Cerebellar cortex (tissue), 1 donor: Measurements from ENCODE around the gene MAGEC3.
"Not testable (repeated sequence)": the region's sequence is repeated elsewhere in the genome, so short reads cannot be mapped to it uniquely, and the experiment has no call there.

Experiments
- DNase-seq: peaks from one replicate; pipeline ENCODE4 v3.0.0-alpha.2; 2015; ENCODE audit warnings: low spot score

MAGEC3 gene, protein sequence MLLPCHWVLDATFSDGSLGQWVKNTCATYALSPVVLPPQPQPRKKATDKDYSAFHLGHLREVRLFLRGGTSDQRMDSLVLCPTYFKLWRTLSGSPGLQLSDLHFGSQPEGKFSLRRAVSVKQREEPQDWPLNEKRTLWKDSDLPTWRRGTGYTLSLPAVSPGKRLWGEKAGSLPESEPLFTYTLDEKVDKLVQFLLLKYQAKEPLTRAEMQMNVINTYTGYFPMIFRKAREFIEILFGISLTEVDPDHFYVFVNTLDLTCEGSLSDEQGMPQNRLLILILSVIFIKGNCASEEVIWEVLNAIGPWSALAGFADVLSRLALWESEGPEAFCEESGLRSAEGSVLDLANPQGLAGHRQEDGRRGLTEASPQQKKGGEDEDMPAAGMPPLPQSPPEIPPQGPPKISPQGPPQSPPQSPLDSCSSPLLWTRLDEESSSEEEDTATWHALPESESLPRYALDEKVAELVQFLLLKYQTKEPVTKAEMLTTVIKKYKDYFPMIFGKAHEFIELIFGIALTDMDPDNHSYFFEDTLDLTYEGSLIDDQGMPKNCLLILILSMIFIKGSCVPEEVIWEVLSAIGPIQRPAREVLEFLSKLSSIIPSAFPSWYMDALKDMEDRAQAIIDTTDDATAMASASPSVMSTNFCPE

DNA sequence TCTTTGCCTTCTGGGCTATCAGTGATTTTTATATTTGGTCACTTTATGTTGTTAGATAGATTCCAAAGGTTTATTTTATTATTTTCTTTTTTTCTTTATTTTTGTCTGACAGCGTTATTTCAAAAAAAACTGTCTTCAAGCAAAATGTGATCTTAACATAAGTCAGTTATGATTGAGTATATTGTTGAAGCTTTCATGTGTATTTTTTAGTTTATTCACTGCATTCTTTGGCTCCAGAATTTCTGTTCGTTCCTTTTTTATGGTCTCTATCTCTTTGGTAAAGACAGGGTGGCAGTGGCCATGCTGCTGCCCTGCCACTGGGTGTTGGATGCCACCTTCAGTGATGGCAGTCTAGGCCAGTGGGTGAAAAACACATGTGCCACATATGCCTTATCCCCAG, at the start of gene MAGEC3:
TSS of gene MAGEC3 (plus strand) at position 301 of the 400 bp plus-strand sequence. CDS start at position 301, 0 bp downstream.
- no peak for DNase-seq

DNA sequence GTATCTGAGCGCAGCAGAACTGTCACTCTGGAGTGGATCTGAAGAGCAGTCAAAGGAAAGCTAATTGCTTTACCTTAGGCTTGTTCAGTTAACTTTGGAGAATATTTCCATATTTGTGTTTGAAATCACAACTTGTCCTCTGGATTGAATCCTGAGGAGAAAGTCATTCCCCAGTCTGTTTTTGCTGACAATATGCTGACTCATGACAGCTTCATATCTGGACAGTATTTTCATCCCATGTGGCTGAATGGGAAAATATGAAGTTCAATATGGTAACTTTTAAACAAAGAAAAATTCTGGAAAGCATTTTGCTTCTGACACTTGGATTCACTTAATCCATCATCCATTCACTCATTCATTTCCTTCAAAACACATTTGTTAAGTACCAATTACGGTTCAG, 46.3 kb upstream of the MAGEC3 start:
- no peak for DNase-seq

DNA sequence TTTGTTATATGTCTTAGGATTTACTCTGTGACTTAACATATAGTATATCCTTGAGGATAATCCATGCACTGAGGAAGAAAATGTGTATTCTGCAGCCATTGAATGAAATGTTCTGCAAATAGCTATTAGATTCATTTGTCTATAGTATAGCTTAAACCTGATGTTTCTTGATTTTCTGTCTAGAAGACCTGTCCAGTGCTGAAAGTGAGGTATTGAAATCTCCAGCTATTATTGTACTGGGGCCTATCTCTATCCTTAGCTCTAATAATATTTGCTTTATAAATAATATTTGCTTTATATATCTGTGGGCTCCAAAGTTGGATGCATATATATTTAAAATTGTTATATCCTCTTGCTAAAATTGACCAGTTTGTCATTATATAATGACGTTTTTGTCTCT, 26.7 kb upstream of the MAGEC3 start:
- DNase-seq: no peak

DNA sequence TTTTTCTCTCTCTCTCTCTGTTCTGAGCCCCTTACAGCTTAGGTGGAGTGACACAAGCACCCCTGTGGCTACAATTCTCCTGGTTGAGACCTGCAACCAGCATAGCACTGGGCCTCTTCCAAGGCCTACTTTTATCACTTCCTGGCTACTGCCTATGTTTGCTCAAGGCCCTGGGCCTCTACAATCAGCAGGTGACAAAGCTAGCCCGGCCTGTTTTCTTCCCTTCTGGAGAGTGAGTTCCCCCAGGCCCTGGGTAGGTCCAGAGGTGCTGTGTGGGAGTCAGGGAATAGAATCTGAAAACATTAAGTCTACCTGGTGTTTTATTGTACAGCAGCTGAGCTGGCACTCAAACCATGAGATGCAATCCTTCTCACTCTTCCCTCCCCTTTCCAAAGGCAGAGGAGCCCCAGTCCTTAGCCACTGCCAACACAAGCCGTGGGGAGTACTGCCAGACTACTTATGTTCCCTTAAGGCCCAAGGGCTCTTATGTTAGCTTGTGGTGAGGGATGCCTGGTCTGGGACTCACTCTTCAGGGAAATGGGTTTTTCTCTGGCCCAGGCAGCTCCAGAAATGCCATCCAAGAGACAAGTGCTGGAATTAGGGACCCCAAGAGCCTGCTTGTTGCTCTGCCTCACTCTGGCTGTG, 23.8 kb upstream of the MAGEC3 start:
- DNase-seq: no peak

DNA sequence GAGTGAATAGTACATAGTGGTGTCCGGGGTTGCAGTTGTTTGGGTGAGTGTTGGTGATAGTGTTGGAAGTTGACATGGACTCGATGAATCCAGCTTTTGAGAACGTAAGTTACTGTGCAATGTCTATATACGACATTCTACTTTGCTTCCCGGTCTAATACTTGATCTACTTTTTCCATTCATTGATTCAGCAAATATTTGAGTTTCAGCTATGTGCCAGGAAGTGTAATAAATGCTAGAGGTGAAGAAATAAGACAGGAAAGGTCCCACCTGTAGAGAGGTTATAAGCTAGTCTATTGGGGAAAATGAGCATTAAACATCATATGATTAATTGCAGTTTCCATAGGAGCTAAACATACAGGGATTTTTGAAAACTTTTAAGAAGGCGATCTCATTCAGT, 22.2 kb upstream of the MAGEC3 start:
- DNase-seq: no peak

DNA sequence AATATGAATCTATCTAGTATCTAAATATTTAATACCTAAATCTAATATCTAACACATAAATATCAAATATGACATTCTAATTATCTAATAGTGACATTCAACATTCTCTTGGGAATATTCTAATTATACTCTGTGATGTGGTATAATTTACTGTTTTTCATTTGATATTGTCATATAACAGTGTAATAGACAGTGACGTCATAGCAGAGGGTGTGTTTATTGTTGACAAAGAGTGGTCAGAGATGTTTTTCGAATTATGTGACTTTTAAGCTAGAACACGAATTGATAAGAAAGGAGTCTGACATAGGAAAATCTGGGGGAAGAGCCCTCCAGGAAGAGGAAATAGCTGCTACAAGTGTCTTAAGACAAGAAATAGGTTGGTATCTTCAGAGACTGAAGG, 5.9 kb upstream of the MAGEC3 start:
- no peak for DNase-seq

DNA sequence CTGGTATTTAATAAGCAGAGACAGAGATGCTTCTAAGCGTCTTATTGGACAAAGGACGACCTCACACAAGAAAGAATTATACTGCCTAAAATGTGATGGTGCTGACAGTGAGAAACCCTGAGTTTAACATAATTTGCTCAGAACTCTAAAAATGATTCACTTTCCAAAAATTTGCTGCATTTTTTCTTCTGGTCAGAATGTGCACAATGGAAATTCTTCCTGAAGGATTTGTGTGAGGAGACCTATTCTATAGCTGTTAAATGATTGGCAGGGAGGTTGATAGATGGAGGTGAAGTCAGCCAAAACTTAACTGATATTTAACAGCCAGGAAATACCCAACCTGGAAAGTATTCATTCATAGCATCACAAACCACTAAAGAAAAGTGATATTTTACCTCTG, 1.7 kb downstream of the MAGEC3 start:
- DNase-seq: no peak

DNA sequence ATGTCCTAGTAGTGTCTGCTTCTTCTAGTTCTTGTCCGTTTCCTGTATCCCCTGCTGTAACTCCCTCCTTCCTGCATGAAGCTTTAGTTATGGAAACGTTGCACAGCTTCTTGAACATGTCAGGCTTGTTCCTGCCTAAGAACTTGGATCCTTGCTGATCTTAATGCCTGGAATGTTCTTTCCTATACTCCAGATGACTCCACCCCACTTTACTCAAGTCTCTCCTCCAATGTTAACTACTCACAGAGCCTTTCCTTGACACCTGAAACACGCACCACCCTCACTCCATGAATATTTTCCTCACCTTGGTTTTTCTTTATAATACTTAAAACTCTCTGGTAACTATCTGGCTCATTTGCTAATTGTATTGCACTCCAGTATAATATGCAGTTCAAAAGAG, 19.4 kb downstream of the MAGEC3 start:
- no peak for DNase-seq

DNA sequence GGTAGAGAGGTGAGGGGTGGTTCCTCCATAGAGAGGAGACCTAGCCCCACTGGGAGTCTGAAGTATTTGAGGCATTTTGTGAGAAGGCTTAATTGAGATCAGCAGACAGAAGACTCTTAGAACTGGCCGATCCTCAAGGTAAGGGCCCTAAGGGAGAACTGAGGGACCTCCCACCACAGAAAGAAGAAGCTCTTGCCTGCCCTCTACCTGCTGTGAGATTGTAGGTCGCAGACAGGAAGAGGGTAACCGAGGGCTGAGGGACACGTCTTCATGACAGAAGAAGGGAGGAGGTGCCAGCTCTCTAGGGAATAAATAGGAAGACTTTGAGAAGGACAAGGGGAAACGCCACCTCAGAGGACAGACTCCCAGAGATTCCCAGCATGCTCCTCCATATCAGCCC, 41.5 kb downstream of the MAGEC3 start:
- DNase-seq: no peak

DNA sequence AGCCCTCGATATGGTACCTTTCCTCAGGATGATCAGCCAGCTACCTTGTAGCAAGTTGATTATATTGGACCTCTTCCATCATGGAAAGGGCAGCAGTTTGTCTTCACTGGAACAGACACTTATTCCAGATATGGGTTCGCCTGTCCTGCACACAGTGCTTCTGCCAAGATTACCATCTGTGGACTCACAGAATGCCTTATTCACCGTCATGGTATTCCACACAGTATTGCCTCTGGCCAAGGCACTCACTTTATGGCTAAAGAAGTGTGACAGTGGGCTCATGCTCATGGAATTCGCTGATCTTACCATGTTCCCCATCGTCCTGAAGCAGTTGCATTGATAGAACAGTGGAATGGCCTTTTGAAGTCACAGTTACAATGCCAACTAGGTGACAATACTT, 50.7 kb downstream of the MAGEC3 start:
- not testable (repeated sequence) for DNase-seq

DNA sequence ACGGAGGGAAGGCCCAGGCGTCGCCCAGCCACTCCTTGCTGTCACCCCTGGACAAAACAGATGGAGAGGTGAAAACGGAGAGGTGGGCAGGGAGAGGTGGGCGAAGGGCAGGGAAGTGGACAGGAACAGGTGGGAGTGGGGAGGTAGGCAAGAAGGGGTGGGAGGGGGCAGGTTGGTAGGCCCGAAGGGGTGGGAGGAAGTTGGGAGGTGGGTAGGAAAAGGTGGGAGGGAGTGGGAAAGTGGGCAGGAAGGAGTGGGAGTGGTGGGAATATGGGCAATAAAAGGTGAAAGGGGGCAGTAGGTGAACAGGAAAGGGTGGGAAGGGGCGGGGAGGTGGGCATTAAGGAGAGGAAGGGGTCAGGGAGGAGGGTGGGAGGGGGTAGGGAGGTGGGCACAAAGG, 56.6 kb downstream of the MAGEC3 start:
- DNase-seq: no peak

DNA sequence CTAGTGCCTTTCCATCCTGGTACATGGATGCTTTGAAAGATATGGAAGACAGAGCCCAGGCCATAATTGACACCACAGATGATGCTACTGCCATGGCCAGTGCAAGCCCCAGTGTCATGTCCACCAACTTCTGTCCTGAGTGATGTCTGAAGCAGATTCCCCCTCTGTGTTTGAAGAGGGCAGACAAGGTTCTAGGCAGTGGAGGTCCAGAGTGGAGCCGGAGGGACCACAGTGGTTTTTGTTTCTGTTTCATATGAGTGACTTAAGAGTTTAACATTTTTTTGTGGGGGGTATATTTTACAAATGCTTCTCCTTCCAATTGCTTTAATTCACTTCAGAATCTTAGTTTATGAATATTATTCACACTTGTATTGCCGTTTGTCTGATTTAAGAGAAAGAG, 59.6 kb downstream of the MAGEC3 start:
- no peak for DNase-seq

DNA sequence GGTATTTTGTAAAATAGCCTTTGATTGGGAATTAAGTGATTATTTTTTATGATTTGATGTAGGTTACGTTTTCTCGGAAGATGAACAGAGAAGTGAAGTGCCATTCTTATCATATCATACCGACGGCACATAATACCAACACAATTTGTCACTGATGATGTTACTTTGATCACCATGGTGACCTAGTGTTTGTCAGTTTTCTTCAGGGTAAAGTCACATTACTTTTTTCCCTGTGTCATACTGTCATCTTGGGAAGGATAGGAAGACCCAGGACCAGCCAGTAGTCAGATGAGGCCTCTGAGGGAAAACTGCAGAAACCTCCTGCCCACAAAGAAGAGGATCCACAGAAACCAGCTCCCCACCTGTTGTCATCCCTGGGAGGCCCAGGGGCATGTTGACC, 64.2 kb downstream of the MAGEC3 start:
- no peak for DNase-seq

DNA sequence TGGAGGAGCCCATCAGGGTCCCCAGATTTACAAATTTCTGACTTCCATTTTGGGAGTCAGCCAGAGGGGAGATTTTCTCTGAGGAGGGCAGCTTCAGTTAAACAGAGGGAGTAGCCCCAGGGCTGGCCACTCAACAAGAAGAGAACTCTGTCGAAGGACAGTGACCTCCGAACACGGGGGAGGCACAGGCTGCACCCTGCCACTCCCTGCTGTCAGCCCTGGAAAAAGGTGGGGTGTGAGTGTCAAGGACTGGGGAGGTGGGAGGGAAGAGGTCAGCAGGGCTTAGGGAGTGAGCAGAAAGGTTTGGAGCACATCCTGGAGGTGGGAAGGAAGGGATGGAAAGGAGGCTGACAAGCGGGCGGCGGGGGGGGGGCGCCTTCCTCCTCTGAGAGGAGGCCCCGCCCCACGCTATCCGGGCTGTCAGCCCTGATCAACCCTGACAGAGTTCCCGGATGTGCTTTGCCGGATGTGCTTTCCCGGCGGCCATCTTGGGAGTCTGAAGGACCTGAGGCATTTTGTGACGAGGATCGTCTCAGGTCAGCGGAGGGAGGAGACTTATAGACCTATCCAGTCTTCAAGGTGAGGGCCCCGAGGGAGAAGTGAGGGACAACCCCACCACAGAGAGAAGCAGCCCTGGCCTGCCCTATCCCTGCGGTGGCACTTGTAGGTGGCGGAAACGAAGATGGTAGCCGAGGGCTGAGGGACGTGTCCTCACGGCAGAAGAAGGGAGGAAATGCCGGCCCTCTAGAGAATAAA, 65.5 kb downstream of the MAGEC3 start, which contains the start of gene MAGEC1:
TSS of gene MAGEC1 (plus strand) at position 495 of the 756 bp plus-strand sequence. CDS start 1,179 bp downstream, outside the sequence.
- no peak for DNase-seq

DNA sequence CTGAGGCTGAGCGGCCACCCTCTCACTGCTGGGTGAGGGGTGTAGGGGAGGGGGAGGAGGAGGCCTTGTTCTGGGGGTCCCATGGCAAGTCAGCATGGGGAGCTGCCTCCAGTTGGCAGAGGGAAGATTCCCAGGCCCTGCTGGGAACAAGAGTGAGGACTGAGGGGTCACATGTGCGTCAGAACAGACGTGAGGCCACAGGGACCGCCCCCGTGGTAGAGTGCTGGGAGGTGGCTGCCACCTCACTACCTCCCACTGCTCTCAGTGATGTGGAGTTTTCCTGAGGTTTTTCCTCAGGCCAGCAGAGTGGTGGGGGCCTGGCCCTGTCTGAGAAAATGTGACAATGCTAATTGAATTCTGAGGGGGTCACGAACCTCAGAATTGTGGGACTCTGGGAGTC, 66.1 kb downstream of the MAGEC3 start:
- DNase-seq: no peak

DNA sequence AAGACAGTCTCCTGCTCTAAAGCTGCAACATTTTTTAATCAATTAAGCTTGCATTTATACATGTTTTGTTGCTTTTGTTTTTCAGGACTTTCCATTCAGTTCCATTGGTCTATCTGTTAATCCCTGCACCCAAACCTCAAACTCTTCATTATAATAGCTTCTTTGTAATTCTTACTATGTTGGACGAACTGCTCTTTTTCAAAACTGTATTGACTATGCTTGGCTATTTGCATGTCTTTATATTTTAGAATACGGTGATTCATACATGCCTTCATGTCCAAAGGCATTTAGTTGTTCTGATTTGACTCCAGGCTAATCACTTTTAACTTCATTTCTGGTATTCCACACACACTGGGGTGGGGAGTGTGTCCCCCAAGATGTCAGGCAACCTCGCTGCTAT, 79.7 kb downstream of the MAGEC3 start:
- no peak for DNase-seq

DNA sequence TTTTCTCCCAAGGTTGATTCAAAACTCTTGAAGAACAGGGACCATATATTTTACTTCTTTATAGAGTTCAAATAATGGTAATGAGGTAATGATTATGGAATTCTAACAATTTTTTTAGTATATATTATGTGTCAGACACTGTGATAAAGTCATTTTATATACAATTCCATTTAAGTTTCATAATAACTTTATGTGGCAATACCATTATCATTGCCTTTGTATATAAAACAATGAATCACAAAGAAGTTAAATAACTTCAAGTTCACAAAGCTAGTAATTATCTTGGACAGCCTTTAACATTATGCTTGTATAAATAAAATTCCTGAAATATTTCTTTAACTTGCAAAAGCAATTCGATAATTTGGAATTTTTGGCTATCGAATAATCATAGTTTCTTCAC, 86.2 kb downstream of the MAGEC3 start:
- no peak for DNase-seq

DNA sequence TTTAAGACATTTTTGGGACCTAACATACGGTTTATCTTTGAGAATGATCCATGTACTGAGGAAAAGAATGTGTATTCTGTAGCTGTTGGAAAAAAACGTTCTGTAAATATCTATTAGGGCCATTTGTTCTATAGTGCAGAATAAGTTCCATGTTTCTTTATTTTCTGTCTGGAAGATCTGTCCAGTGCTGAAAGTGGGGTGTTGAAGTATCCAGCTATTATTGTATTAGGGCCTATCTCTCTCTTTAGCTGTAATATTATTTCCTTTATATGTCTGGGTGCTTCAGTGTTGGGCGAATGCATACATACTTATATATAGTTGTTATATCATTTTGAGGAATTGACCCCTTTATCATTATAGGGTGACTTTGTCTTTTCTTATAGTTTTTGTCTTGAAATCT, 90.3 kb downstream of the MAGEC3 start:
- no peak for DNase-seq

DNA sequence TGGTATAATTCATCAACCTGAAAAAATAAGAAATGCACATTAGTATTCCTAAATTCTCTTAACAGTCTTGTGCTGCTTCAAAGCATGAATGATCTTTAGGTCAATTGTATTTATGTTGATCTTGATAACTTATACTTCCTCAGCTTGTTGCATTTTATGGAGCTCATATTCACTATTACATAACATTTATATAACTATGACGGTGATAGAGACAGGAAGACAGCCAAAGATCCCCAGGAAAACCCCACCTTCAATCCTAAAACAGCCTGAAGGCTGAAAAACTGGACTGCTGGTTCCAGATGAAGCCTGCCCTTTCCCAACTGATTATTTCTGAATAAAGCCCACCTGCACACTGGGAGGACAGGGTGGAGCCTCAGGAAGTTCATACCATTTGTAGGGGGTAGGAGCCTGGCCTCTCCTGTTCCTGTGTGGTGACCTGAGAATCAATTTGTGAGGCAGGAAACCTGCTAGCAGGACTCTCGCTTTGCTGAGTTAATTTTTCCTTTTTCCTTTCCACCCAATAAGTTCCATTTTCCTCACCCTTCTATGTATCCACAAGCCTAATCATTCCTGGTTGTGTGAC, 96.0 kb downstream of the MAGEC3 start:
- DNase-seq: no peak

DNA sequence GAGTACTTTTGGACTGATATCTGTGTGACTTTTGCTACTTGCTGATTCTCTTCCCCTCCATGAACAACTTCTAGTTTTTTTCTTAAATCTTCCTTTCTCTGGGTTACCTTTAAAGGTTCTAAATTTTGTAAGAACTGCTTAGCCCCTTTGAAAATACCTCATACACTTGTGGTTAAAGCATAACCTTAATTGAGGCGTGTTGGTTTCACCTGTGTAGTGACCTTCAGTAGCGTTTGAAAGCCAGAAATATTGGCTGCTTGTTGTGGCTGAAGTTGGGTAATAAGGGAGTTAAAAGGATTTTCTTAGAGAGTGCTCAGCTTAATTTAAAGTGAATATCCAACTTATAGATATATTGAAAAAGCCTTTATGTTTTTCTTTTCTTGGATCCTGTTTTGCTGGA, 97.5 kb downstream of the MAGEC3 start:
- DNase-seq: no peak

DNA sequence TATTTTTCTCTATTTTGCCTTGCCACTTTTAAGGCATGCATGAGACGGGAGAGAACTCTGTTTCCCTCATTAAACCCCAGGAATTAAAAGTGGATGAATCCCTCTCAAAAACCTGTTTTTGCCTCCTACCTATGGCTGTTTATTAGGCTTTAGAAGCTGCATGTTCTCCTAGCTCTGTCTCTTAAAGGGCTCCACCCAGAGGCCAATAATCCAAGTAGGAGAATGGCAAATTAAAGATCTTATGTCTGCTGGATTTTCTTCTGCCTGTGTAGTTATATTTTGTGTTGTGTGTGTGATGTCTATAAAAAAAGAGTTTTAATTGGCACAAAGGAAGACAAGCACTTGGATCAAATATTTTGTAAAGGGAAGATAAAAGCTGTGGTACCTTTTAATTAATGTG, 98.0 kb downstream of the MAGEC3 start:
- DNase-seq: no peak

DNA sequence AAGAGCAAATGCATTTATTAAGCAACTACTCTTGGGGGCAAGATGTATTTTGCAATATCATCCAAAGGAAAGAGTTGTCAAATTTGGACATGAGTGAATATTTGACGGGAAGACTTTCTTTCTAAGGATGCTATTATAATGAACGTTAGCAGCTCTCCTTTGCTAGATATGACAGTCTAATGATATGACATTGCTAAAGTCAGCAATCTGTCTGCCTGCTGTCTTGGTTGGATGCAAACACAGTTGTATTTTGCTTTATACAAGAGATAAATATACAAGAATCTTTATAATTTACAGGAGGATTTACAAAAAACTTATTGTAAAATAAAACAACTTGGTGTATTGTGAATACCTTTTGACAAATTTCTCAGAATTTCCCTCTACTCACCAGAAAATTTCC, 103.1 kb downstream of the MAGEC3 start:
- DNase-seq: no peak
